Glomerular visceral epithelial cell (primary cell): ENCODE measurements around the gene CNPY3.

ENCODE experiments used
- DNase-seq: peaks from one replicate; pipeline ENCODE4 v3.0.0-alpha.2; 2016; ENCODE audit errors: extremely low spot score

CNPY3 gene

GRCh38 chr6:42981836-42982235 lies 52.6 kb downstream of the CNPY3 start:
- DNase-seq, result no peak

GRCh38 chr6:42984001-42984923 lies 55.0 kb downstream of the CNPY3 start, which contains the start of gene PPP2R5D:
PPP2R5D (plus strand) TSS chr6:42984570; CDS start chr6:42984678, 108 bp downstream.
- DNase-seq, result peak; percentile 99

- DNase-seq, result no peak
Measured at GRCh38 chr6:42984924-42985475, 55.7 kb downstream of the CNPY3 start.

- no peak for DNase-seq
Measured at GRCh38 chr6:42987533-42988451, 58.5 kb downstream of the CNPY3 start.

- DNase-seq, result no peak
Measured at GRCh38 chr6:42988486-42989020, 59.3 kb downstream of the CNPY3 start.
